BJ (cell line): Measurements from ENCODE around the gene CNIH3. TPM values are rescaled to one million over a fixed set of nuclear protein-coding genes. Genes with fewer than 3 reads are reported as not detected.

Experiments used
- CTCF ChIA-PET: fragments of 350-600 bp; formaldehyde crosslinking; extraction: SDS; loops from one replicate; lab custom pipeline; 2021; ENCODE audit warnings: antibody characterized with exemption, inconsistent platforms; lab: Yijun Ruan, JAX
- POLR2A ChIA-PET: fragments of 300-600 bp; sonication (Branson Sonifier 250); formaldehyde crosslinking; extraction: SDS; loops from one replicate; lab custom pipeline; 2021; ENCODE audit warnings: antibody characterized with exemption; lab: Charles Lee
- DNase-seq: peaks from one replicate; pipeline ENCODE4 v3.0.0-alpha.2; 2011; ENCODE audit warnings: low read depth
- H3K27me3 ChIP-seq: 2 replicates; pipeline ENCODE4 v1.6.0; 2011; ENCODE audit warnings: low read length; ENCODE audit not compliant: control insufficient read depth, insufficient read depth
- H3K36me3 ChIP-seq: 2 replicates; pipeline ENCODE4 v1.5.1; 2011; ENCODE audit warnings: low read length; ENCODE audit not compliant: control insufficient read depth, insufficient read depth
- H3K4me3 ChIP-seq: 2 replicates; pipeline ENCODE4 v1.5.1; 2011; ENCODE audit warnings: low read depth, mild to moderate bottlenecking, control low read depth, low read length
- CTCF ChIP-seq: IDR thresholded peaks from 2 replicates; pipeline ENCODE4 v1.5.1; 2011; ENCODE audit warnings: low read depth, mild to moderate bottlenecking, control low read depth, inconsistent platforms, low read length, moderate library complexity; ENCODE audit not compliant: insufficient read depth
- polyA plus RNA-seq: library from polyadenylated mRNA; depleted of rRNA; stranded (reverse); fragments of >200 nt; gene quantifications from 2 replicates; pipeline ENCODE4 v1.2.3, GENCODE V29; 2011

The CNIH3 gene
- polyA plus RNA-seq, 1 experiment, result 2.9 TPM

GRCh38 chr1:224768971-224769370 is 152.9 kb downstream of the CNIH3 start:
- ChIA-PET POLR2A (no interaction called here), CTCF (interaction anchor here (1.4 kb wide), 1 partner anchor 125 kb away, joined by 4 read pairs; no protein-coding TSS in a partner anchor)
- Histone ChIP-seq H3K4me3 (no peak overlapping the region), H3K27me3 (peaks cover 2% of the 10 kb centered on the region; the same call in 1 of the 2 replicates), H3K36me3 (no peaks in the 10 kb centered on the region)
- no peak for DNase-seq
- no peak for TF ChIP-seq CTCF

GRCh38 chr1:224769452-224770335 is 153.6 kb downstream of the CNIH3 start:
- H3K36me3 ChIP-seq, result no peaks in the 10 kb centered on the region
- TF ChIP-seq CTCF, result no peak
- DNase-seq, result no peak
- ChIA-PET POLR2A (no interaction called here), CTCF (interaction anchor here (0.7 to 1.5 kb wide), 4 partner anchors 9 to 256 kb away, joined by 3 to 5 read pairs (median 3); no protein-coding TSS in a partner anchor)
- peaks cover 2% of the 10 kb centered on the region; the same call in 1 of the 2 replicates for H3K27me3 ChIP-seq
- H3K4me3 ChIP-seq, result no peak overlapping the region

GRCh38 chr1:224770336-224770693 is 154.2 kb downstream of the CNIH3 start:
- Histone ChIP-seq H3K36me3 (no peaks in the 10 kb centered on the region), H3K27me3 (peaks cover 2% of the 10 kb centered on the region; the same call in 1 of the 2 replicates), H3K4me3 (no peak overlapping the region)
- POLR2A ChIA-PET, result no interaction called here
- CTCF ChIA-PET, result interaction anchor here (1.0 to 1.5 kb wide), 4 partner anchors 9 to 257 kb away, joined by 3 to 5 read pairs (median 3); no protein-coding TSS in a partner anchor
- no peak for TF ChIP-seq CTCF
- DNase-seq, result peak; percentile 40

- no peaks in the 10 kb centered on the region for H3K36me3 ChIP-seq
- DNase-seq, result no peak
- H3K4me3 ChIP-seq, result no peak overlapping the region
- CTCF ChIA-PET, result no interaction called here
- no peak for TF ChIP-seq CTCF
- H3K27me3 ChIP-seq, result peaks cover 2% of the 10 kb centered on the region; the same call in 1 of the 2 replicates
- POLR2A ChIA-PET, result no interaction called here
These were observed 157.5 kb downstream of the CNIH3 start for GRCh38 chr1:224773646-224774045.

GRCh38 chr1:224774378-224774777 is 158.3 kb downstream of the CNIH3 start:
- H3K4me3 ChIP-seq, result no peak overlapping the region
- TF ChIP-seq CTCF, result 0 out of 2 replicates have a peak, but pooled peaks have one; percentile 12
- no peak for DNase-seq
- no peaks in the 10 kb centered on the region for H3K36me3 ChIP-seq
- H3K27me3 ChIP-seq, result peaks cover 2% of the 10 kb centered on the region; the same call in 1 of the 2 replicates
- POLR2A ChIA-PET, result no interaction called here
- CTCF ChIA-PET, result interaction anchor here (1.0 to 1.5 kb wide), 2 partner anchors 12 to 20 kb away, joined by 3 to 4 read pairs; no protein-coding TSS in a partner anchor
